GM21737 (cell line): ENCODE data around the gene NDUFB2.
"Not testable (repeated sequence)": the region's sequence is repeated elsewhere in the genome, so short reads cannot be mapped to it uniquely, and the experiment has no call there.

Experiments used
- ATAC-seq: cut with Tn5 transposase; IDR thresholded peaks from one replicate; pipeline ENCODE4 v1.9.1; 2021; ENCODE audit warnings: mild to moderate bottlenecking, moderate library complexity; ENCODE audit not compliant: unreplicated experiment

The NDUFB2 gene

DNA sequence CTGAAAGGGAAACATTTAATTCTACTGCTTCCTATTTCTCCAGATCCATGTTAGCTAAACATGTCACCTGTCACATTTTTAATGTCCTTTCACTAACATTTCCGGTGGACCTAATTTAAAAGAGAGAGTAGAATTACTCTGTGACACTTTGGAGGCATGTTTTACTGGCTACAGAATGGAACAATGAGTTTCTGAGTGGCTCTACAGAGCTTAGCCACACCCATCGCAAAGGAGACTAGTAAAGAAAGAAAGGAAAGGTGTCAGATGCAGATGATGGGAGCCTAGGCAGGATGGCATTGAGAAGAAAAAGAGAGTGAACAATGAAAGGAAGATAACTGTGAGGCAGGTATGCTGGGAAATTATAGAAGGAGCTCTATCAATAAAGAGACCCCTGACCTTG lies 35.9 kb downstream of the NDUFB2 start:
- ATAC-seq: no peak

DNA sequence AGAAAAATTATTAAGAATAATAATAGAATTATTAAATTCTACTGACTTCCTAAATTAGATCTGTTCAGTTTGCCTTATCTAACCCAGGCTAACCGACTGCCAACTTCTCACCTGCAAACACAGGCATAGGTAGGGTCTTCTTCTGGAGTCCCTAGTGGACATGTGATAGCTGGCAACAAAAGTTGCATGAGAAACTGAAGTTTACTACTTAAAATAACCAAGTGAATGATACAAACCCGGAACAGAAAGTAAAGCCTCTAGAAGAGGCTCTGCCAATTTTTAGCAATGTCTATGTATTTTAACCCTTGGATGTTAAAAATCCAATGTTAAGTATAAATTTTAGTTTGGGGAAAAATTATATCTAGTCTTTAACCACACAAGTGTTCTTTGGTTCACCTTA lies 37.6 kb downstream of the NDUFB2 start:
- no peak for ATAC-seq

DNA sequence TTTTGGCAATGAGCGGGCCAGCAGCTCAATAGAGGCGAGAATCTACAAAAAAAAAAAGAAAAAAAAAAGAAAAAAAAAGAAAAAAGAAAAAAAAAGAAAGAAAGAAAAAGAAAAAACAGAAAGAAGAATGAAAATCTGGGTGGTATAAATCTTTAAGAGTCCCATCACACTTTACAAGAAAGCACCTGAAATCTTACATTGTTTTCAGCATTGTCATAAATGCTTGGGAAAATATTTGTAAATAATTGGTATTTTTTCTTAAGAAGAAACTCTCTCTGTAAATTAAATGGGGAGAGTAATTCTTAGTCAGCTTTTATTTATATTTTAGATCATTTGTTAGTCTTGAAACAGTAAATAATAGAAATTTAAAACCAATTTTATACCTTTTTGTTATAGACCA lies 38.2 kb downstream of the NDUFB2 start:
- no peak for ATAC-seq

DNA sequence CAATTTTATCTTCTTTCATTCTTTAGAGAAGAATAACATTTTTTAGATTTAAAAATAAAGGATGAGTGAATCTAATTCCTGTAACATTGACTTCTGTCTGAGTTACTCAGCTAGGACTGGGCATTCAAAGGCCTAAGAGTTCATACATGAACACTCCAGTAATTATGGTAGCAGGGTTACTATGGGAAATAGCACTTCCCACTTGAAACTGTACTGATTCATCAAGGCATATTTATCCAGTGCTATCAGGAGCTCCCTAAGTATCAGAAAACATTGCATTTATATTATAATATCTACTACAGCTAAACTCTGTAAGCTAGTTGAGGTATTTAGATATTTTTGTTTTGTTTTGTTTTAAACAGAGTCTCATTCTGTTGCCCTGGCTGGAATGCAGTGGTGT lies 41.8 kb downstream of the NDUFB2 start:
- ATAC-seq: no peak

DNA sequence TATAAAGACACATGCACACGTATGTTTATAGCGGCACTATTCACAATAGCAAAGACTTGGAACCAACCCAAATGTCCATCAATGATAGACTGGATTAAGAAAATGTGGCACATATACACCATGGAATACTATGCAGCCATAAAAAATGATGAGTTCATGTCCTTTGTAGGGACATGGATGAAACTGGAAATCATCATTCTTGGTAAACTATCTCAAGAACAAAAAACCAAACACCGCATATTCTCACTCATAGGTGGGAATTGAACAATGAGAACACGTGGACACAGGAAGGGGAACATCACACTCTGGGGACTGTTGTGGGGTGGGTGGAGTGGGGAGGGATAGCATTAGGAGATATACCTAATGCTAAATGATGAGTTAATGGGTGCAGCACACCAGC lies 46.7 kb downstream of the NDUFB2 start:
- not testable (repeated sequence) for ATAC-seq

DNA sequence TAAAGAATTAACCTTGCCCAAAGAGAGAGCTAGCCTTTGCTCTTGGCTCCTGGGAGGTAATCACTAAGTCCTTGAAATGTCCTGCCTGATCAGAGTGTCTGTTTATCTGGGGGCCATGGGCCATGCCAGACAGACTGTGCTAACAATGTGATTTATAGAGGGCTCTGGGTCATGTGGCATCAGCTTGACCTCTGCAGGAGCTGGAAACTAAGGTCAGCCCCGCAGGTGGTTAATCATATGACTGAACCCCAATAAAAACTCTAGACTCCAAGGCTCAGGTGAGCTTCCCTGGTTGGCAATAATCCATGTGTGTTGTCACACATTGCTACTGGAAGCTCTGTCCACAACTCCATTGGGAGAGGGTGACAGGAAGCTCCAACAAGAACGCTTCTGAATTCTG lies 47.5 kb downstream of the NDUFB2 start:
- no peak for ATAC-seq

DNA sequence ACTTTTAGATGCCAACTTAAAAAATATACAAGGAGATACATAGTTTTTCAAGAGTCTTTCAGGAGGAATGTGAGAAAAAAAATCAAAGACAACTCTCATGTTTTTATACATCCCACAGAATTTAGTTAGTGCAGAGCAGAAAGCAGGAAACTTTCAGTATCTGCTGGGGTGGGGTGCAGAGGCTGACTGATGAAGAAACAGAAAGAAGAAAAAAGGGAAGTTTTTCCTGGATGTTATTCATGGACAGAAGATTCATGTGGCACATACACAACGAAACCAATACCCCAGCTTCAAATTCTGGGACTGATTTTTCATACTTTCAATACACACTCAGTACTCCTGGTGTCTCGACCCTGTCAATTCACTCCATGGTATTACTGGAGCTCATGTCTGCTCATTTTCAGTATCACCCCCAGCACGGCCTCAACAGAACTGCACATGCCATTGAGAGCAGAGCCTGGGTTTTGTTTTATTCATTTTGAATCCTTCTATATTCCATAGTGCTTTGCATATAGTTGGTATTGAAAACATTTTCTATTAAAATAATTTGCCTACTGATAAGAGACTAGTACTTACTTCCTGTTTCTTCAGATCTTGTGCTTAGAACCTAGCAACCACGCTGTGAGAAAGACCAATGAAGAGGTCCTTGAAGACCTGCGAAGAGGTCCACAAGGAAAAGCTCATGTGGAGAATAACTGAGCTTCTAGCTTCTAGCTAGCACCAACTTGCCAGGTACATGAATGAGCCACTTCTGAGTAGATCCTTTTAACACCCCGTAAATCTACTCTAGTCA lies 49.0 kb downstream of the NDUFB2 start:
- ATAC-seq: no peak

DNA sequence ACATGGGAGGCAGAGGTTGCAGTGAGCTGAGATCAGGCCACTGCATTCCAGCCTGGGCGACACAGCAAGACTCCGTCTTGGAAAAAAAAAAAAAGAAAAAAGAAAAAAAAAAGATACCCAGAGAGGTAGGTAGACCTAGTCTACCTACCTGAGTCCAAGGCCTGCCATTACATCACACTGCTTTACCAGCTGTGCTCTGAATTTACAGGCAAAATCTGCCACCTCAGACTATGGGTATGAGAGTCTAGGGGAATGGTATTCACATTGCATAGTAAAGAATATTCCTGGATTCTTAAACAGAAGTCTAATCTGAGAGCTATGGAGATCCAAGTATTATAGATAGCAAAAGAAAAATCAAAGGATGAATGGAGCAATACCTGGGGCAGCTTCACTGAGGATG lies 50.2 kb downstream of the NDUFB2 start:
- ATAC-seq: no peak

DNA sequence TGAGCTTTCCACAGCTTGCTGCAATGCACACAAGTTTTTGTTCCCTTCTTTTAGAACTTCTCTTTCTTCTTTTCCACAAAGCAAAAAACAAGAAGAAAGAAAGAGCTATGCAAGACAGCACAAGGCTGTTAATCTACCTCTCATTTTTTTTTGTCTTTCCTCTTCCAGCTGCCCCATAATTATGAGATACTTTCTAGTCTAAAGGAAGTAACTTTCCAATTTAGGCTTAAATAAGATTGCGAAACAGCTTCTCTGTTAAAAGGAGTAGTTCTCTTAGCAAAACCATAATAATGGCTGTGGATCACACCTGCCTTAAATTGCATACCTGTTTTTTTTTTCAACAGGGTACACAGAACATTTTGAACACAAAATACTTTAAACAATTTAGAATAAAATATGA lies 56.0 kb downstream of the NDUFB2 start:
- ATAC-seq: no peak

DNA sequence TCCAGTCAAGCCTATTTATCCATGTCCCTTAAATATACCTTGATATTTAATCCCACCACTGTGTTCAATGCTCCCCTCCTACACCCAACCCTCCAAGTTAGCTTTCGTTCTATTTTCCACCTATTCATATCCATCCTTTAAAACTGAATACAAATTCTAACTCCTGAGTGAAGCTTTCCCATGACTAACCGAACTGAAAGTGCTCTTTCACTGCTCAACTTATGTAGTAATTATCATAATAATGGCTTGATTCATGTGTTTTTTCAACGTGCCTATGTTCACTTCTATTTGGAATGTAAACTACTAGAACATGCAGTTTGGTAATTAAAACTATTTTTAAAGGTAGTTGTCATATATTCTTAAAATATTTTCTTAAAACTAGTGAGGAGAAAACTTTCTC lies 58.0 kb downstream of the NDUFB2 start:
- no peak for ATAC-seq
